ENCODE data around the gene PLEKHH2.

Gene PLEKHH2

DNA sequence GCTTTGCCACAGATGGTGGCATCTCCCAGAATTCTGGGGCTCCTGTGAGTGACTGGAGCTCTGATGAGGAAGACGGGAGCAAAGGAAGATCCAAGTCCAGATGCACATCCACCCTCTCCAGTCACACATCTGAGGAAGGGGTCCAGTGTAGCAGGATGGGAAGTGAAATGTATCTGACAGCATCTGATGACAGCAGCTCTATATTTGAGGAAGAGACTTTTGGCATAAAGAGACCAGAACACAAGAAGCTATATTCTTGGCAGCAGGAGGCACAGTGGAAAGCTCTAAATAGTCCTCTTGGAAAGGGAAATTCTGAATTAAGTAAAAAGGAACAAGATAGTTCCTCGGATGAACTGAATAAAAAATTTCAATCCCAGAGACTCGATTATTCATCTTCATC, 62.7 kb downstream of the PLEKHH2 start:
- Histone ChIP-seq H3K36me3 (ENCODE audit: insufficient read depth, low read length) (no peaks in the 10 kb centered on the region), H3K4me3 (no peak overlapping the region), H3K9me3 (ENCODE audit: low read depth, low read length) (no peaks in the 10 kb centered on the region), H3K27ac (no peak overlapping the region), H3K9ac (ENCODE audit: insufficient read length) (no peak overlapping the region)
- DNase-seq (ENCODE audit: low read depth, low spot score): no peak
- TF ChIP-seq POLR2AphosphoS5 (IDR thresholded peaks at IDR 0.05; ENCODE audit: borderline replicate concordance, low read depth, low read length) (no peak), FOXP2 (optimal IDR thresholded peaks at IDR 0.05; ENCODE audit: control extremely low read depth, extremely low read length, insufficient read depth) (no peak), EZH2 (IDR thresholded peaks at IDR 0.05) (no peak)

- Histone ChIP-seq H3K27ac (no peak overlapping the region), H3K9me3 (ENCODE audit: low read depth, low read length) (no peaks in the 10 kb centered on the region), H3K4me3 (no peak overlapping the region), H3K36me3 (ENCODE audit: insufficient read depth, low read length) (no peaks in the 10 kb centered on the region), H3K9ac (ENCODE audit: insufficient read length) (no peak overlapping the region)
- DNase-seq (ENCODE audit: low read depth, low spot score): no peak
- TF ChIP-seq POLR2AphosphoS5 (IDR thresholded peaks at IDR 0.05; ENCODE audit: borderline replicate concordance, low read depth, low read length): no peak
- no peak for TF ChIP-seq FOXP2 (optimal IDR thresholded peaks at IDR 0.05; ENCODE audit: control extremely low read depth, extremely low read length, insufficient read depth)
- TF ChIP-seq EZH2 (IDR thresholded peaks at IDR 0.05): no peak
These were observed 64.1 kb downstream of the PLEKHH2 start for GRCh38 chr2:43701111-43701510.

- DNase-seq (ENCODE audit: low read depth, low spot score): no peak
These were observed 70.4 kb downstream of the PLEKHH2 start for GRCh38 chr2:43707255-43708015.

DNA sequence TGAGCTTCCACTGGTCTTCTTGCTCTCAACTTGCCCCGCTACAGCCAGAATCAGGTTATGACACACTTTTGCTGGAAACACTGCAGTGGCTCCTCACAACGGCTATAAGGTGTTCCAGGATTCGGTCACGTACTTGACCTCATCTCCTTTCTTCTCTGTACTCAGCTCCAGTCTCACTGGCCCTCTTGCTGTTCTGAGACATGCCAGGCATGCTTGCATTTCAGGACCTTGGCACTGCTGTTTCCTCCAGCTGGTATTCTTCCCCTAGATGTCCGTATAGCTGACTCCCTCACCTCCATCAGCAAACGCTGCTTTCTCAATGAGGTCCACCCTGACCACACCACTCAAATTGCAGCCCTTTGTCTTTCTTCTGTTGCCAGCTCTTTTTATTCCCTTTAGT, 71.1 kb downstream of the PLEKHH2 start:
- Histone ChIP-seq H3K36me3 (ENCODE audit: insufficient read depth, low read length) (no peaks in the 10 kb centered on the region), H3K9me3 (ENCODE audit: low read depth, low read length) (no peaks in the 10 kb centered on the region), H3K4me3 (no peak overlapping the region), H3K27ac (no peak overlapping the region), H3K9ac (ENCODE audit: insufficient read length) (no peak overlapping the region)
- TF ChIP-seq FOXP2 (optimal IDR thresholded peaks at IDR 0.05; ENCODE audit: control extremely low read depth, extremely low read length, insufficient read depth) (no peak), POLR2AphosphoS5 (IDR thresholded peaks at IDR 0.05; ENCODE audit: borderline replicate concordance, low read depth, low read length) (no peak), EZH2 (IDR thresholded peaks at IDR 0.05) (no peak)
- no peak for DNase-seq (ENCODE audit: low read depth, low spot score)

More at GRCh38 chr2:43707255-43708015, 70.4 kb downstream of the PLEKHH2 start:
- no peaks in the 10 kb centered on the region for H3K36me3 ChIP-seq (ENCODE audit: insufficient read depth, low read length)
- H3K4me3 ChIP-seq: no peak overlapping the region
- H3K27ac ChIP-seq: no peak overlapping the region
- TF ChIP-seq FOXP2 (optimal IDR thresholded peaks at IDR 0.05; ENCODE audit: control extremely low read depth, extremely low read length, insufficient read depth) (no peak), EZH2 (IDR thresholded peaks at IDR 0.05) (no peak), POLR2AphosphoS5 (IDR thresholded peaks at IDR 0.05; ENCODE audit: borderline replicate concordance, low read depth, low read length) (no peak)
- H3K9me3 ChIP-seq (ENCODE audit: low read depth, low read length): no peaks in the 10 kb centered on the region
- H3K9ac ChIP-seq (ENCODE audit: insufficient read length): no peak overlapping the region

GRCh38 chr2:43708891-43709290, 71.8 kb downstream of the PLEKHH2 start:
- TF ChIP-seq EZH2 (IDR thresholded peaks at IDR 0.05) (no peak), POLR2AphosphoS5 (IDR thresholded peaks at IDR 0.05; ENCODE audit: borderline replicate concordance, low read depth, low read length) (no peak), FOXP2 (optimal IDR thresholded peaks at IDR 0.05; ENCODE audit: control extremely low read depth, extremely low read length, insufficient read depth) (no peak)
- DNase-seq (ENCODE audit: low read depth, low spot score): no peak
- H3K9me3 ChIP-seq (ENCODE audit: low read depth, low read length): no peaks in the 10 kb centered on the region
- H3K4me3 ChIP-seq: no peak overlapping the region
- no peaks in the 10 kb centered on the region for H3K36me3 ChIP-seq (ENCODE audit: insufficient read depth, low read length)
- H3K9ac ChIP-seq (ENCODE audit: insufficient read length): no peak overlapping the region
- H3K27ac ChIP-seq: no peak overlapping the region

DNA sequence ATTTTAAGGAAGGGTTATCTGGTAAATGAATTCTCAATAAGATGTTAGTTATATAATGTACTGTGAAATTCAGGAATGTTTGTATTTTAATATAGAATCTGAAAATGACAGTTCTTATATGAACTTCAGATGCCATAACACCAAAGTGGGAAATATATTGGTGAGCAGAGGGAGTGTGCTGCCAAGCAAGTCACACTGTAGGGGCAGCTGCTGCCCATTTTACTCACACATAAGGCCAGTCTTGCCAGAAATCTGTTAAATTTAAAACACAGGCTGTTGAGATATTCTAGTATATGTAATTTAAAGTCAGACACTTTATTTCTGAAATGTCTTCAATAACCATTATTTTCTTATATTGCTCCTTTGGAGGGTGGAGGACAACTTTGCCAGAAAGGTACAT, 73.8 kb downstream of the PLEKHH2 start:
- no peak overlapping the region for H3K9ac ChIP-seq (ENCODE audit: insufficient read length)
- H3K27ac ChIP-seq: no peak overlapping the region
- TF ChIP-seq POLR2AphosphoS5 (IDR thresholded peaks at IDR 0.05; ENCODE audit: borderline replicate concordance, low read depth, low read length): no peak
- no peak for TF ChIP-seq FOXP2 (optimal IDR thresholded peaks at IDR 0.05; ENCODE audit: control extremely low read depth, extremely low read length, insufficient read depth)
- TF ChIP-seq EZH2 (IDR thresholded peaks at IDR 0.05): no peak
- no peak overlapping the region for H3K4me3 ChIP-seq
- no peaks in the 10 kb centered on the region for H3K9me3 ChIP-seq (ENCODE audit: low read depth, low read length)
- DNase-seq (ENCODE audit: low read depth, low spot score): no peak
- no peaks in the 10 kb centered on the region for H3K36me3 ChIP-seq (ENCODE audit: insufficient read depth, low read length)

- TF ChIP-seq POLR2AphosphoS5 (IDR thresholded peaks at IDR 0.05; ENCODE audit: borderline replicate concordance, low read depth, low read length) (no peak), FOXP2 (optimal IDR thresholded peaks at IDR 0.05; ENCODE audit: control extremely low read depth, extremely low read length, insufficient read depth) (no peak)
- Histone ChIP-seq H3K36me3 (ENCODE audit: insufficient read depth, low read length) (no peaks in the 10 kb centered on the region), H3K9ac (ENCODE audit: insufficient read length) (no peak overlapping the region), H3K9me3 (ENCODE audit: low read depth, low read length) (no peaks in the 10 kb centered on the region), H3K27ac (no peak overlapping the region), H3K4me3 (no peak overlapping the region)
- DNase-seq (ENCODE audit: low read depth, low spot score): no peak
These were observed 77.1 kb downstream of the PLEKHH2 start for GRCh38 chr2:43714164-43714563.

DNA sequence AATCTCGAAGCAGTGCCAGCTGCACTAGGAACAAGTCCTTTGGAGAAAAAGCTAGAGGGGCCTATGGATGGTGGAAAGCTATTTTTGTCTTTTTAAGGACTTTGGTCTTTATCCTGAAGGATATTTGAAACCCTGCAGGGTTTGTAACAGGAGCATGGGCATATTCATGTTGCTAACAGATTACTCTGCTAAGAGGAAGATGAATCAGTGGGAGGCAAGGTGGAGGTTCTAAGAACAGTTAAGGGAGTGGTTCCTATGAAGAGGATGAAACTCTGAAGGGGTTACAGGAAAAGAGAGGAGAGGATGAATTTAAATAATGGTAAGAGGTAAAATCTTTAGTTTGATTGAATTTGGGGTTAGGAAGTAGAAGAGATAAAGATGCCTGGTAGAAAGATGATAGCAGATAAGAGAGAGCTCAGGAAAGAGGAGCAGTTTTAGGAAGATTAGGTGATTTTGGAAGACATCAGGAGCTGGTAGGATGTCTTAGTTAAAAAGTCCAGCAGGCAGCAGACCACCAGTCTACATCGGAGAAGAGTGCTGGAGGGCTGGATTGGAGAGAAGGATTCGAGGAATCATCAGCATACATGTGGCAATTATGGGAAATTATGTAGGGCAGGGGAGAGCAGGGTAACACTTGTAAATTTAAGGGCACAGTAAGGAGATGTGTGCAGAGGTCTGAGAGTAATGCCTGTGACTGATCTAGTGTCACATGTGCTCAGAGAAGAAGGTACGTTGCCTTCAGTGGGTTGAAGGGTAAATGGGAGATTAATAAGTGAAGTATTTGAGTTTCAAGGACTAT, 78.4 kb downstream of the PLEKHH2 start:
- Histone ChIP-seq H3K36me3 (ENCODE audit: insufficient read depth, low read length) (no peaks in the 10 kb centered on the region), H3K9ac (ENCODE audit: insufficient read length) (no peak overlapping the region)

More for the DNA sequence above, 78.4 kb downstream of the PLEKHH2 start:
- TF ChIP-seq POLR2AphosphoS5 (IDR thresholded peaks at IDR 0.05; ENCODE audit: borderline replicate concordance, low read depth, low read length): no peak
- no peak for TF ChIP-seq FOXP2 (optimal IDR thresholded peaks at IDR 0.05; ENCODE audit: control extremely low read depth, extremely low read length, insufficient read depth)
- TF ChIP-seq EZH2 (IDR thresholded peaks at IDR 0.05): no peak
- Histone ChIP-seq H3K9me3 (ENCODE audit: low read depth, low read length) (no peaks in the 10 kb centered on the region), H3K4me3 (no peak overlapping the region), H3K27ac (no peak overlapping the region)
- no peak for DNase-seq (ENCODE audit: low read depth, low spot score)

All from SK-N-MC (cell line).